ENCODE results near the gene ADAMTS18.

- TF ChIP-seq, protein P1, sequence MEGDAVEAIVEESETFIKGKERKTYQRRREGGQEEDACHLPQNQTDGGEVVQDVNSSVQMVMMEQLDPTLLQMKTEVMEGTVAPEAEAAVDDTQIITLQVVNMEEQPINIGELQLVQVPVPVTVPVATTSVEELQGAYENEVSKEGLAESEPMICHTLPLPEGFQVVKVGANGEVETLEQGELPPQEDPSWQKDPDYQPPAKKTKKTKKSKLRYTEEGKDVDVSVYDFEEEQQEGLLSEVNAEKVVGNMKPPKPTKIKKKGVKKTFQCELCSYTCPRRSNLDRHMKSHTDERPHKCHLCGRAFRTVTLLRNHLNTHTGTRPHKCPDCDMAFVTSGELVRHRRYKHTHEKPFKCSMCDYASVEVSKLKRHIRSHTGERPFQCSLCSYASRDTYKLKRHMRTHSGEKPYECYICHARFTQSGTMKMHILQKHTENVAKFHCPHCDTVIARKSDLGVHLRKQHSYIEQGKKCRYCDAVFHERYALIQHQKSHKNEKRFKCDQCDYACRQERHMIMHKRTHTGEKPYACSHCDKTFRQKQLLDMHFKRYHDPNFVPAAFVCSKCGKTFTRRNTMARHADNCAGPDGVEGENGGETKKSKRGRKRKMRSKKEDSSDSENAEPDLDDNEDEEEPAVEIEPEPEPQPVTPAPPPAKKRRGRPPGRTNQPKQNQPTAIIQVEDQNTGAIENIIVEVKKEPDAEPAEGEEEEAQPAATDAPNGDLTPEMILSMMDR (IDR thresholded peaks at IDR 0.05) = no peak
- no peak for TF ChIP-seq POLR2A (IDR thresholded peaks at IDR 0.05)
Observed at GRCh38 chr16:77402672-77403071, 32.2 kb downstream of the ADAMTS18 start.
